VCaP (cell line): ENCODE data around the gene RDM1.

Experiments used
- H3K27ac ChIP-seq: fragments of 450-650 bp; 2 replicates; pipeline ENCODE4 v1.5.1; 2017
- CTCF ChIP-seq: fragments of 450-650 bp; conservative IDR thresholded peaks from 2 replicates; pipeline ENCODE4 v1.5.1; 2017; ENCODE audit warnings: mild to moderate bottlenecking, moderate library complexity

RDM1 gene

GRCh38 chr17:35914354-35914753, 16.2 kb downstream of the RDM1 start:
- TF ChIP-seq CTCF, result no peak
- H3K27ac ChIP-seq, result no peak overlapping the region

- H3K27ac ChIP-seq, result no peak overlapping the region
- TF ChIP-seq CTCF, result no peak
Measured at GRCh38 chr17:35913609-35914008, 17.0 kb downstream of the RDM1 start.

GRCh38 chr17:35912942-35913341, 17.6 kb downstream of the RDM1 start:
- no peak for TF ChIP-seq CTCF
- no peak overlapping the region for H3K27ac ChIP-seq

- H3K27ac ChIP-seq, result no peak overlapping the region
- no peak for TF ChIP-seq CTCF
Measured at GRCh38 chr17:35912339-35912912, 18.1 kb downstream of the RDM1 start.

GRCh38 chr17:35909408-35909807, 21.2 kb downstream of the RDM1 start:
- no peak overlapping the region for H3K27ac ChIP-seq
- TF ChIP-seq CTCF, result no peak

GRCh38 chr17:35907691-35908090, 22.9 kb downstream of the RDM1 start:
- no peak overlapping the region for H3K27ac ChIP-seq
- TF ChIP-seq CTCF, result no peak

DNA sequence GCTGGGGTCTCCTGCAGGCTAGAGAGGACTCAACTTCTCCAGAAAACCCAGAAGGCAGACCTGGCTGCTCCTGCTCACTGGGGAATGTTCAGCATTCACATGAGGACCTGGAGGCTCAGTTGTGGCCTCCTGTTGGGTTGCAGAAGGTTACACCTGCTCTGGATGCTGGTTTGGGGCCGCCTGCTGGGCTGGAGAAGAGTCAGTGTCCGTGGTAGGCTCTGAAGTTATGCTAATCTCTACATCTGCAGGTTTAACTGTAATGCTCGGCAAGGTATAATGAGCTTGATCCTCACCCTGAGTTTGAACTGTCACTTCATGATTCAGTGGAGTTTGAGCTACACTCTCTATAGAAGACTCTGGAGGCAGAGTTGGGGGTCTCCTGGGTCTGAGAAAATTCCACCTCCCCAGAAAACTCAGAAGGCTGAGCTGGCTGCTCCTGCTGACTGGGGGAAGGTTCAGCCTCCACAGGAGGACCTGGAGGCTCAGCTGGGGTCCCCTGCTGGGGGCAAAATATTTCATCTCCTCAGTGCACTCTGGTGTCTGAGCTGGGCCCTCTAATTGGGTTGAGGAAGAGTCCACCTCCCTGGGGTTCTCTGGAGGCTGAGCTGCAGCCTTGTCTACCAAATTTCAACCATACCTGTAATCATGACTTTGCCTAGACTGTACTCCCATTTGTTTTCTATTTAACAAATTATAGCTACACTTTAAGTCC, 23.5 kb downstream of the RDM1 start:
- no peak for TF ChIP-seq CTCF
- H3K27ac ChIP-seq, result no peak overlapping the region
